Loucy (cell line): ENCODE data around the gene MED8.
"Not testable (repeated sequence)": the region's sequence is repeated elsewhere in the genome, so short reads cannot be mapped to it uniquely, and the experiment has no call there.

ENCODE experiments used
- H2AFZ ChIP-seq: fragments of 200-600 bp; sonication (generic); 2 replicates; pipeline ENCODE4 v1.6.0; 2016; ENCODE audit warnings: antibody characterized with exemption, mild to moderate bottlenecking, low read length, moderate library complexity
- H3F3A ChIP-seq: fragments of 200-600 bp; 2 replicates; pipeline ENCODE4 v1.6.0; 2016; ENCODE audit warnings: antibody characterized with exemption, low read depth, mild to moderate bottlenecking
- H3K27me3 ChIP-seq: fragments of 200-600 bp; sonication (generic); 2 replicates; pipeline ENCODE4 v1.6.1; 2014; ENCODE audit warnings: low read length, mild to moderate bottlenecking; ENCODE audit not compliant: insufficient read depth, poor library complexity, severe bottlenecking
- H3K36me3 ChIP-seq: fragments of 200-600 bp; sonication (generic); 2 replicates; pipeline ENCODE4 v1.6.1; 2016; ENCODE audit warnings: low read length; ENCODE audit not compliant: insufficient read depth
- H3K4me1 ChIP-seq: fragments of 200-600 bp; sonication (generic); 2 replicates; pipeline ENCODE4 v1.5.1; 2014; ENCODE audit warnings: low read length, mild to moderate bottlenecking; ENCODE audit not compliant: insufficient read depth, poor library complexity, severe bottlenecking
- H3K4me2 ChIP-seq: fragments of 200-600 bp; sonication (generic); 2 replicates; pipeline ENCODE4 v1.6.0; 2014; ENCODE audit warnings: antibody characterized with exemption, low read length, low read depth, mild to moderate bottlenecking; ENCODE audit not compliant: poor library complexity, severe bottlenecking
- H3K4me3 ChIP-seq: fragments of 200-600 bp; sonication (generic); 2 replicates; pipeline ENCODE4 v1.5.1; 2014; ENCODE audit warnings: low read length, mild to moderate bottlenecking, mixed read lengths; ENCODE audit not compliant: poor library complexity, severe bottlenecking
- H3K79me2 ChIP-seq: fragments of 200-600 bp; sonication (generic); 2 replicates; pipeline ENCODE4 v1.6.1; 2014; ENCODE audit warnings: low read length; ENCODE audit not compliant: insufficient read depth
- H3K9ac ChIP-seq: fragments of 200-600 bp; sonication (generic); 2 replicates; pipeline ENCODE4 v1.6.0; 2014; ENCODE audit warnings: mild to moderate bottlenecking, low read depth, low read length, moderate library complexity; ENCODE audit not compliant: poor library complexity, severe bottlenecking
- H3K9me2 ChIP-seq: fragments of 200-600 bp; sonication (generic); replicated peaks from 2 replicates; pipeline ENCODE4 v1.6.1; 2016; ENCODE audit warnings: low read depth, low read length, mixed read lengths
- H3K9me3 ChIP-seq: fragments of 200-600 bp; sonication (generic); 2 replicates; pipeline ENCODE4 v1.6.1; 2014; ENCODE audit warnings: mild to moderate bottlenecking, antibody characterized with exemption, low read length, low read depth; ENCODE audit not compliant: insufficient read depth
- H4K20me1 ChIP-seq: fragments of 200-600 bp; sonication (generic); 2 replicates; pipeline ENCODE4 v1.6.0; 2014; ENCODE audit warnings: antibody characterized with exemption, low read length, mild to moderate bottlenecking; ENCODE audit not compliant: insufficient read depth, poor library complexity, severe bottlenecking
- CTCF ChIP-seq: fragments of 200-600 bp; sonication (generic); conservative IDR thresholded peaks from 2 replicates; pipeline ENCODE4 v1.5.1; 2014; ENCODE audit warnings: mild to moderate bottlenecking, antibody characterized with exemption, low read length
- EZH2phosphoT487 ChIP-seq: fragments of 200-600 bp; IDR thresholded peaks from 2 replicates; pipeline ENCODE4 v1.6.1; 2018; ENCODE audit warnings: antibody characterized with exemption, mild to moderate bottlenecking, moderate library complexity, borderline replicate concordance

Gene MED8

GRCh38 chr1:43405219-43405875 is 15.7 kb upstream of the MED8 start:
- TF ChIP-seq CTCF (no peak), EZH2phosphoT487 (no peak)
- no peaks in the 10 kb centered on the region for H3K79me2 ChIP-seq
- no peaks in the 10 kb centered on the region for H4K20me1 ChIP-seq
- H3K9me2 ChIP-seq, result no peaks in the 10 kb centered on the region
- H3K9ac ChIP-seq, result no peak overlapping the region
- no peaks in the 10 kb centered on the region for H3K4me1 ChIP-seq
- H3F3A ChIP-seq, result no peaks in the 10 kb centered on the region
- no peaks in the 10 kb centered on the region for H3K27me3 ChIP-seq
- H3K4me3 ChIP-seq, result no peak overlapping the region
- H3K9me3 ChIP-seq, result no peaks in the 10 kb centered on the region
- no peak overlapping the region for H3K4me2 ChIP-seq
- peaks cover 19% of the 10 kb centered on the region; the same call in 1 of the 2 replicates for H3K36me3 ChIP-seq
- H2AFZ ChIP-seq, result no peak overlapping the region

GRCh38 chr1:43404353-43404752 is 14.8 kb upstream of the MED8 start:
- no peaks in the 10 kb centered on the region for H3K79me2 ChIP-seq
- H3K9ac ChIP-seq, result no peak overlapping the region
- no peaks in the 10 kb centered on the region for H3K4me1 ChIP-seq
- no peaks in the 10 kb centered on the region for H3K9me3 ChIP-seq
- H3K36me3 ChIP-seq, result peaks cover 19% of the 10 kb centered on the region; the same call in 1 of the 2 replicates
- no peaks in the 10 kb centered on the region for H4K20me1 ChIP-seq
- no peak overlapping the region for H3K4me2 ChIP-seq
- H3K27me3 ChIP-seq, result no peaks in the 10 kb centered on the region
- H3K4me3 ChIP-seq, result no peak overlapping the region
- no peak for TF ChIP-seq EZH2phosphoT487
- TF ChIP-seq CTCF, result no peak
- H2AFZ ChIP-seq, result no peak overlapping the region
- H3K9me2 ChIP-seq, result no peaks in the 10 kb centered on the region
- no peaks in the 10 kb centered on the region for H3F3A ChIP-seq

GRCh38 chr1:43402089-43402865 is 12.7 kb upstream of the MED8 start:
- Histone ChIP-seq H2AFZ (no peak overlapping the region), H3F3A (no peaks in the 10 kb centered on the region), H3K9ac (no peak overlapping the region), H3K9me3 (no peaks in the 10 kb centered on the region), H3K4me1 (no peaks in the 10 kb centered on the region), H3K27me3 (no peaks in the 10 kb centered on the region), H3K79me2 (no peaks in the 10 kb centered on the region), H3K9me2 (no peaks in the 10 kb centered on the region), H3K4me3 (no peak overlapping the region), H3K36me3 (peaks cover 19% of the 10 kb centered on the region; the same call in 1 of the 2 replicates), H3K4me2 (no peak overlapping the region), H4K20me1 (no peaks in the 10 kb centered on the region)
- TF ChIP-seq CTCF, result no peak
- TF ChIP-seq EZH2phosphoT487, result no peak

- H2AFZ ChIP-seq, H3K9me2 ChIP-seq, H3K9me3 ChIP-seq, H3F3A ChIP-seq, H4K20me1 ChIP-seq, H3K36me3 ChIP-seq, H3K4me1 ChIP-seq, H3K27me3 ChIP-seq, H3K9ac ChIP-seq, H3K79me2 ChIP-seq, H3K4me3 ChIP-seq, H3K4me2 ChIP-seq: not testable (repeated sequence)
These were observed 10.8 kb upstream of the MED8 start for GRCh38 chr1:43400441-43400840.
